ENCODE data around the gene PLAAT5. TPM values are rescaled to one million over a fixed set of nuclear protein-coding genes. Genes with fewer than 3 reads are reported as not detected.

Gene PLAAT5
- total and polyA plus RNA-seq, 2 of the 13 experiments (the other 11 are each of a cell fraction or from before 2014, with no cell fraction given), result not detected

DNA sequence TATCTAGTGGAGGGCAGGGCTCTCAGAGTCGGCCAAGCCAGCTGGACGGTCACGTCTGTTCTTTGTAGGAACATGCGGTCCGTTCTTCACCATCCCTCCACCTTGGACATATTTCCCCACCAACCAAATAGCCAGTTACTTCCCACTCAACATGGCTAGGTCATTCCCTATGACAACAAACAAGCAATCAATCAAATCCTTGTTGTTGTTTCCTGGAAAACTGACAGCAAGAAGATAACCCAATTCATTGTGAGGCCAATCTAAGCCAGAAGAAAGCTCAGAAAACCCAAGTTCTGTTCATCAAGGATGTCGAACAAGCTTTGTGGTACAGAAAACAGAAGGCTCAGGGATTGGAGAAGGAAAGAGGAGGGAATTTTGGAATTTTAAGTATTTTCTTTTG lies 10.9 kb downstream of the PLAAT5 start (continued):
- TF ChIP-seq, protein P1, sequence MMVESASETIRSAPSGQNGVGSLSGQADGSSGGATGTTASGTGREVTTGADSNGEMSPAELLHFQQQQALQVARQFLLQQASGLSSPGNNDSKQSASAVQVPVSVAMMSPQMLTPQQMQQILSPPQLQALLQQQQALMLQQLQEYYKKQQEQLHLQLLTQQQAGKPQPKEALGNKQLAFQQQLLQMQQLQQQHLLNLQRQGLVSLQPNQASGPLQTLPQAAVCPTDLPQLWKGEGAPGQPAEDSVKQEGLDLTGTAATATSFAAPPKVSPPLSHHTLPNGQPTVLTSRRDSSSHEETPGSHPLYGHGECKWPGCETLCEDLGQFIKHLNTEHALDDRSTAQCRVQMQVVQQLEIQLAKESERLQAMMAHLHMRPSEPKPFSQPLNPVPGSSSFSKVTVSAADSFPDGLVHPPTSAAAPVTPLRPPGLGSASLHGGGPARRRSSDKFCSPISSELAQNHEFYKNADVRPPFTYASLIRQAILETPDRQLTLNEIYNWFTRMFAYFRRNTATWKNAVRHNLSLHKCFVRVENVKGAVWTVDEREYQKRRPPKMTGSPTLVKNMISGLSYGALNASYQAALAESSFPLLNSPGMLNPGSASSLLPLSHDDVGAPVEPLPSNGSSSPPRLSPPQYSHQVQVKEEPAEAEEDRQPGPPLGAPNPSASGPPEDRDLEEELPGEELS (CRISPR knock-in tag; IDR thresholded peaks at IDR 0.05), result no peak
- TF ChIP-seq ATRX (CRISPR knock-in tag; IDR thresholded peaks at IDR 0.05; ENCODE audit: borderline replicate concordance) (no peak), GTF2F1 (IDR thresholded peaks at IDR 0.05; ENCODE audit: low read length) (no peak), ADNP (CRISPR knock-in tag; IDR thresholded peaks at IDR 0.05) (no peak), RBAK (CRISPR knock-in tag; IDR thresholded peaks at IDR 0.05) (no peak), ZNF326 (CRISPR knock-in tag; IDR thresholded peaks at IDR 0.05; ENCODE audit: borderline replicate concordance) (no peak), ZNF749 (CRISPR knock-in tag; IDR thresholded peaks at IDR 0.05; ENCODE audit: borderline replicate concordance) (no peak), GATAD2A (CRISPR knock-in tag; IDR thresholded peaks at IDR 0.05) (no peak)
- TF ChIP-seq, protein P2, sequence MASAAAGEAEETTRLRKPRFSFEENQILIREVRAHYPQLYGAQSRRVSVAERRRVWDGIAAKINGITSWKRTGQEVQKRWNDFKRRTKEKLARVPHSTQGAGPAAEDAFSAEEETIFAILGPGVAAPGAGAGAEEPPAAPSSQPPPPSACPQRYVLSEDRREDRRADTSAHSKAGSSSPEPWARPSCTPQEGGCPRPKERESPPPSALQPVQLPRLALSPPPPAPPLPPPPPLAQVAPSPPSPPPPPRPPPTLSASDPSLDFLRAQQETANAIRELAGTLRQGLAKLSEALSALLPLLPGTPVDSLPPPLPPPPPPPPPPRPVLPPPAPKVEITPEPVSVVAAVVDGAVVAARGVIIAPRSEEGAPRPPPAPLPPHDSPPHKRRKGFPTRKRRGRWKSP (CRISPR knock-in tag; IDR thresholded peaks at IDR 0.05), result no peak
- TF ChIP-seq, protein P3, sequence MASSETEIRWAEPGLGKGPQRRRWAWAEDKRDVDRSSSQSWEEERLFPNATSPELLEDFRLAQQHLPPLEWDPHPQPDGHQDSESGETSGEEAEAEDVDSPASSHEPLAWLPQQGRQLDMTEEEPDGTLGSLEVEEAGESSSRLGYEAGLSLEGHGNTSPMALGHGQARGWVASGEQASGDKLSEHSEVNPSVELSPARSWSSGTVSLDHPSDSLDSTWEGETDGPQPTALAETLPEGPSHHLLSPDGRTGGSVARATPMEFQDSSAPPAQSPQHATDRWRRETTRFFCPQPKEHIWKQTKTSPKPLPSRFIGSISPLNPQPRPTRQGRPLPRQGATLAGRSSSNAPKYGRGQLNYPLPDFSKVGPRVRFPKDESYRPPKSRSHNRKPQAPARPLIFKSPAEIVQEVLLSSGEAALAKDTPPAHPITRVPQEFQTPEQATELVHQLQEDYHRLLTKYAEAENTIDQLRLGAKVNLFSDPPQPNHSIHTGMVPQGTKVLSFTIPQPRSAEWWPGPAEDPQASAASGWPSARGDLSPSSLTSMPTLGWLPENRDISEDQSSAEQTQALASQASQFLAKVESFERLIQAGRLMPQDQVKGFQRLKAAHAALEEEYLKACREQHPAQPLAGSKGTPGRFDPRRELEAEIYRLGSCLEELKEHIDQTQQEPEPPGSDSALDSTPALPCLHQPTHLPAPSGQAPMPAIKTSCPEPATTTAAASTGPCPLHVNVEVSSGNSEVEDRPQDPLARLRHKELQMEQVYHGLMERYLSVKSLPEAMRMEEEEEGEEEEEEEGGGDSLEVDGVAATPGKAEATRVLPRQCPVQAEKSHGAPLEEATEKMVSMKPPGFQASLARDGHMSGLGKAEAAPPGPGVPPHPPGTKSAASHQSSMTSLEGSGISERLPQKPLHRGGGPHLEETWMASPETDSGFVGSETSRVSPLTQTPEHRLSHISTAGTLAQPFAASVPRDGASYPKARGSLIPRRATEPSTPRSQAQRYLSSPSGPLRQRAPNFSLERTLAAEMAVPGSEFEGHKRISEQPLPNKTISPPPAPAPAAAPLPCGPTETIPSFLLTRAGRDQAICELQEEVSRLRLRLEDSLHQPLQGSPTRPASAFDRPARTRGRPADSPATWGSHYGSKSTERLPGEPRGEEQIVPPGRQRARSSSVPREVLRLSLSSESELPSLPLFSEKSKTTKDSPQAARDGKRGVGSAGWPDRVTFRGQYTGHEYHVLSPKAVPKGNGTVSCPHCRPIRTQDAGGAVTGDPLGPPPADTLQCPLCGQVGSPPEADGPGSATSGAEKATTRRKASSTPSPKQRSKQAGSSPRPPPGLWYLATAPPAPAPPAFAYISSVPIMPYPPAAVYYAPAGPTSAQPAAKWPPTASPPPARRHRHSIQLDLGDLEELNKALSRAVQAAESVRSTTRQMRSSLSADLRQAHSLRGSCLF (CRISPR knock-in tag; IDR thresholded peaks at IDR 0.05; ENCODE audit: borderline replicate concordance), result no peak
- TF ChIP-seq, protein P4, sequence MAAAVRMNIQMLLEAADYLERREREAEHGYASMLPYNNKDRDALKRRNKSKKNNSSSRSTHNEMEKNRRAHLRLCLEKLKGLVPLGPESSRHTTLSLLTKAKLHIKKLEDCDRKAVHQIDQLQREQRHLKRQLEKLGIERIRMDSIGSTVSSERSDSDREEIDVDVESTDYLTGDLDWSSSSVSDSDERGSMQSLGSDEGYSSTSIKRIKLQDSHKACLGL (CRISPR knock-in tag; IDR thresholded peaks at IDR 0.05), result no peak

Data from HepG2 (cell line).